HEK293T (cell line): Measurements from ENCODE around the gene SMIM11.

Experiments
- ARNT ChIP-seq: fragments of 450-650 bp; IDR thresholded peaks from 2 replicates; pipeline ENCODE4 v1.6.1; 2017; ENCODE audit warnings: mild to moderate bottlenecking
- BHLHE40 ChIP-seq: fragments of 450-650 bp; IDR thresholded peaks from 2 replicates; pipeline ENCODE4 v1.6.1; 2016; ENCODE audit warnings: mild to moderate bottlenecking, moderate library complexity, borderline replicate concordance
- CTBP1 ChIP-seq: fragments of 450-650 bp; IDR thresholded peaks from 2 replicates; pipeline ENCODE4 v1.6.1; 2016; ENCODE audit warnings: borderline replicate concordance
- ELF4 ChIP-seq: fragments of 450-650 bp; IDR thresholded peaks from 2 replicates; pipeline ENCODE4 v1.6.1; 2017; ENCODE audit warnings: antibody characterized with exemption
- FOXA1 ChIP-seq: fragments of 450-650 bp; IDR thresholded peaks from 2 replicates; pipeline ENCODE4 v1.6.1; 2016; ENCODE audit warnings: mild to moderate bottlenecking
- HDGF ChIP-seq: fragments of 450-650 bp; IDR thresholded peaks from 2 replicates; pipeline ENCODE4 v1.6.1; 2017; ENCODE audit warnings: antibody characterized with exemption, borderline replicate concordance
- SP1 ChIP-seq: fragments of 450-650 bp; IDR thresholded peaks from 2 replicates; pipeline ENCODE4 v1.6.1; 2017
- TF ChIP-seq, protein P1 (sequence below): fragments of 450-650 bp; IDR thresholded peaks from 2 replicates; pipeline ENCODE4 v1.6.1; 2016

- no peak for TF ChIP-seq FOXA1
- no peak for TF ChIP-seq BHLHE40
- TF ChIP-seq HDGF: no peak
- TF ChIP-seq ELF4: no peak
- TF ChIP-seq CTBP1: no peak
- no peak for TF ChIP-seq ARNT
- no peak for TF ChIP-seq SP1
- TF ChIP-seq, protein P1, sequence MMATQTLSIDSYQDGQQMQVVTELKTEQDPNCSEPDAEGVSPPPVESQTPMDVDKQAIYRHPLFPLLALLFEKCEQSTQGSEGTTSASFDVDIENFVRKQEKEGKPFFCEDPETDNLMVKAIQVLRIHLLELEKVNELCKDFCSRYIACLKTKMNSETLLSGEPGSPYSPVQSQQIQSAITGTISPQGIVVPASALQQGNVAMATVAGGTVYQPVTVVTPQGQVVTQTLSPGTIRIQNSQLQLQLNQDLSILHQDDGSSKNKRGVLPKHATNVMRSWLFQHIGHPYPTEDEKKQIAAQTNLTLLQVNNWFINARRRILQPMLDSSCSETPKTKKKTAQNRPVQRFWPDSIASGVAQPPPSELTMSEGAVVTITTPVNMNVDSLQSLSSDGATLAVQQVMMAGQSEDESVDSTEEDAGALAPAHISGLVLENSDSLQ: no peak
Observed at GRCh38 chr21:34331726-34332125, 43.6 kb upstream of the SMIM11 start.
